D721Med (cell line): Measurements from ENCODE around the gene AP3B1.

Experiments
- DNase-seq: peaks from one replicate; pipeline ENCODE4 v3.0.0; 2011; ENCODE audit warnings: low spot score; ENCODE audit not compliant: insufficient read length
- FAIRE-seq: peaks from 2 replicates; lab custom pipeline; 2011; peaks lifted over from hg19 to GRCh38; lab: Jason Lieb, UNC
- TF ChIP-seq, protein P1 (sequence below): IDR thresholded peaks from 2 replicates; pipeline ENCODE4 v1.5.1; 2012; ENCODE audit warnings: mild to moderate bottlenecking, control low read depth; ENCODE audit not compliant: insufficient read depth; ENCODE audit errors: missing control alignments

The AP3B1 gene

GRCh38 chr5:78317515-78317914, 23.0 kb upstream of the AP3B1 start:
- TF ChIP-seq, protein P1, sequence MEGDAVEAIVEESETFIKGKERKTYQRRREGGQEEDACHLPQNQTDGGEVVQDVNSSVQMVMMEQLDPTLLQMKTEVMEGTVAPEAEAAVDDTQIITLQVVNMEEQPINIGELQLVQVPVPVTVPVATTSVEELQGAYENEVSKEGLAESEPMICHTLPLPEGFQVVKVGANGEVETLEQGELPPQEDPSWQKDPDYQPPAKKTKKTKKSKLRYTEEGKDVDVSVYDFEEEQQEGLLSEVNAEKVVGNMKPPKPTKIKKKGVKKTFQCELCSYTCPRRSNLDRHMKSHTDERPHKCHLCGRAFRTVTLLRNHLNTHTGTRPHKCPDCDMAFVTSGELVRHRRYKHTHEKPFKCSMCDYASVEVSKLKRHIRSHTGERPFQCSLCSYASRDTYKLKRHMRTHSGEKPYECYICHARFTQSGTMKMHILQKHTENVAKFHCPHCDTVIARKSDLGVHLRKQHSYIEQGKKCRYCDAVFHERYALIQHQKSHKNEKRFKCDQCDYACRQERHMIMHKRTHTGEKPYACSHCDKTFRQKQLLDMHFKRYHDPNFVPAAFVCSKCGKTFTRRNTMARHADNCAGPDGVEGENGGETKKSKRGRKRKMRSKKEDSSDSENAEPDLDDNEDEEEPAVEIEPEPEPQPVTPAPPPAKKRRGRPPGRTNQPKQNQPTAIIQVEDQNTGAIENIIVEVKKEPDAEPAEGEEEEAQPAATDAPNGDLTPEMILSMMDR, result no peak
- DNase-seq, result no peak
- FAIRE-seq, result no peak

- TF ChIP-seq, protein P1, result no peak
- DNase-seq (no peak), FAIRE-seq (no peak)
These were observed 14.2 kb upstream of the AP3B1 start for GRCh38 chr5:78308703-78309102.

DNA sequence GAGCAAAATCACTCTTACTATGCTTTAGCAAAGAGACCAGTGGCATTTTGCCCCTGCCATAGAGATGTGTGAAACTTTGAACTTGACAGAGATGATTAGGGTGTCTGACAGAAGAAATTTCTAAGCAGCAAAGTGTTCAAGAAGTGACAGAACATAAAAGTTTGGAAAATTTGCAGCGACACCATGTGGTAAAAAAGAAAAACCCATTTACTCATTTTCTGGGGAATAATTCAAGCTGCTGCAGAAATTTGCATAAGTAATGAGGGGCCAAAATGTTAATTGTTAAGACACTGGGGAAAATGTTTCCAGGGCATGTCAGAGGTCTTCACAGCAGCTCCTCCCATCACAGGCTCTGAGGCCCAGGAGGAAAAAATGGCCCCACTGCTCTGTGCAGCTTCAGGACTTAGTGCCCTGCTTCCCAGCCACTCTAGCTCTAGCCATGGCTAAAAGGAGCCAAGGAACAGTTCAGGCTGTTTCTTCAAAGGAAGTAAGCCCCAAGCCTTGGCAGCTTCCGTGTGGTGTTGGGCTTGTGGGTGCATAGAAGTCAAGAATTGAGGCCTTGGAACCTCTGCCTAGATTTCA, 6.1 kb upstream of the AP3B1 start:
- FAIRE-seq (no peak), DNase-seq (no peak)
- TF ChIP-seq, protein P1, result no peak

DNA sequence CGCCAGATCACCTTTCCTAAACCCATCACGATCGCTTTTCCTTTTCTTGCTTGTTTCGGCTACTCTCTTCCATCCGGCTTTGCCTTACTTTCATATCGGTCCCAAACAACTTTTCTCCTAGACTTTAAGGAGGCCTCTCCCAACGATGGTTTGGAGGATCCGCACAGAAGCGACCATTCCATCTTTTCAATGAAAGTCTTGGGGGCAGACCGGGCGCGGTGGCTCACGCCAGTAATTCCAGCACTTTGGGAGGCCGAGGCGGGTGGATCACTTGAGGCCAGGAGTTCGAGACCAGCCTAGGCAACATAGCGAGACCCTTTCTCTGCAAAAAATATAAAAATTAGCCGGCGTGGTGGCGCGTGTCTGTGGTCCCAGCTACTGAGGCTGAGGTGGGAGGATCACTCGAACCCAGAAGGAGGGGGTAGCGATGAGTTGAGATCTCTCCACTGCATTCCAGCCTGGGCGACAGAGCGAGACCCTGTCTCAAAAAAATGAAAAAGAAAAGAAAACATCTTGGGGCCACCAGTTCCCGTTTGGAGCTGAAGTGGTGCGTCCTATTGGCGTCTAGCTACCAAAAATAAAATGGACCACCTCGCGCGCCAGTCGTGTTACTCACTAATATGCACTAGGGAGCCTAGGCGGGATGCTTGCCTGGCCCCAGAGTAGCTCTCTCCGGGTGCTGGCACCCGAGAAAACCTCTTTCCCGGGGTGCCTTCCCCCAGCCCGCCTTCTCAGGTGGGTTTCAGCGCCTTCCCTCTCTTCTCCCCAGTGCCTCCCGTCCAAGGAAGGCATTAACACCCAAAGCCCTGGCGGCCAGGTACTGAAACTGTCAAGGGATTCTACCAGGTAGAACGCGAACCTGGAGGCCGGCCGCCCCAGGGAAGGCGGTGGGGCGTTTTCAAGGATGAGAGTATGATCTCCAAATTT, 800 bp upstream of the AP3B1 start:
- TF ChIP-seq, protein P1, result no peak
- DNase-seq (no peak), FAIRE-seq (no peak)

DNA sequence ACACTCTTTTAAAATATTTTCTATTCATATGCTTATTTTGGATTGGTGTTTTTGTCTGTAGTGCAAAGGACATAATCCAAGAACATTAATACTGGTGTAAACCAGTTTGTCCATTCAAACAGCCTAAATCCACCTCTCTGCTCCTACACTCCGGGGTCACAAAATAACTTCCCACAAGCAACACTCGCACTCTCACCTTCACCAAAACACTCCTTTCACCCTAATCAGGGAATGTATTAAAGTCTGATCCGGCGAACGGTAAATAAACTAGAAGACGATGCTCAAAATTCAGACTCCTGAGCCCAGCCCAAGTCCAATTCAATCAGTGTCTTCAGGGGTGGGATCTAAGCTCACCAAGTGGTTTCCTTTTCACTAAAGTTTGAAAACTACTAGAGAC, 649 bp downstream of the AP3B1 start:
- TF ChIP-seq, protein P1, result no peak
- no peak for DNase-seq
- FAIRE-seq, result no peak

- TF ChIP-seq, protein P1, result no peak
- no peak for FAIRE-seq
- DNase-seq, result no peak
These were observed 2.8 kb downstream of the AP3B1 start for GRCh38 chr5:78291687-78292086.

- DNase-seq (no peak), FAIRE-seq (no peak)
- TF ChIP-seq, protein P1, result no peak
These were observed 4.6 kb downstream of the AP3B1 start for GRCh38 chr5:78289911-78290310.
